HG03571 (cell line): ENCODE results near the gene SOX8.
"Not testable (repeated sequence)": the region's sequence is repeated elsewhere in the genome, so short reads cannot be mapped to it uniquely, and the experiment has no call there.

ENCODE experiments used
- ATAC-seq: cut with Tn5 transposase; IDR thresholded peaks from one replicate; pipeline ENCODE4 v1.9.1; 2021; ENCODE audit not compliant: unreplicated experiment

SOX8 gene

GRCh38 chr16:1021553-1022160 lies 40.1 kb downstream of the SOX8 start:
- ATAC-seq = no peak

GRCh38 chr16:1022466-1022865 lies 40.9 kb downstream of the SOX8 start:
- ATAC-seq = no peak

DNA sequence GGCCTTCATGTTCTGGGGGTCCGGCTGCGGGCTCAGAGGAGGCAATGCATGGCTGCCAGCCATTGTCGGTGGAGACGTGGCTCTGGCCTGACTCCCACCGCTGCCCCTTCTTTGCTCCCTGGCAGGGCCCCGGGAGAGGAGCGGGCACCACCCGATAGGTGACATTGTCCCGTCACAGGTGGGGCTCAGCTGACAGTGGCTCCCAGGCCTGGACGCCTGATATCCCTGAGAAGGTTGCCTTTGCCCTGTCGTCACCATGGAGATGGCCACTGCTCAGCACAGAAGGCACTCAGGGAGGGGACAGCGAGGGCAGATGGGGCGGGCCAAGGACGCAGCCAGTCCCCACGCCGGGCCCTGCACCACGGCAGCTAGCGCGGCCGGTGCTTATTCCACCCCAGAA lies 42.6 kb downstream of the SOX8 start:
- ATAC-seq = no peak

GRCh38 chr16:1025183-1025809 lies 43.7 kb downstream of the SOX8 start:
- not testable (repeated sequence) for ATAC-seq

DNA sequence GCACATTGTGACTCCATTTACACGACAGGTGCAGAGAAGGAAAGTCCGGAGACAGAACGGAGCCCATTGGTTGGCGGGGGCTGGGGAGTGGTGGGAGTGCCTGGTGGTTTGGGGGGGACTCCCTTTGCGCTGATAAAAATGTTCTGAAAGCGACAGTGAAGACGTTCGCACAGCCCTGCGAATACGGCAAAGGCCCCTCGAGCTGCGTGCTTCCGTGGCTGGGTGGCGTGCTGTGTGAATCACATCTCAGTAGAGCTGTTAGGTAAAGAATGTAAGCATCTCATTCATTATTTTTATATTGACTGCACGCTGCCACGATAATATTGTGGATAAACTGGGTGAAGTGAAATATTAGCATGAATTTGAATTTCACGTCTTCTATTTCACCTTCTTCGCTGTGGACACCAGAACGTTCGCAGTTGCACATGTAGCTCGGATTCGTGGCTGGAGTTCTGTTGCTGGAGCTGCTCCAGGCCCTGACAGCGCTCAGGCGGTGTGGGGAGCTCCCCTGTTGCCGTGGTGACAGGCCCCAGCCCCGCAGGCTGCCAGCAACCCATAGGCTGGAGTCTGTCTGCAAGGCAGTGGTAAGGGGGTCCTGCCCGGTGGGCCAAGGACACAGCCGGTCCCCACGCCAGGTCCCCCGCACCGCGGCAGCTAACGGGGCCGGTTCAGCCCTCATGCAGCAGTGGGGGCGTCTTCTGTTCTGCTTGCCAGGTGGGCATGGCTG lies 44.6 kb downstream of the SOX8 start:
- ATAC-seq = no peak

- ATAC-seq = no peak
These were observed 45.4 kb downstream of the SOX8 start for GRCh38 chr16:1026784-1027500.

GRCh38 chr16:1027501-1027815 lies 45.9 kb downstream of the SOX8 start:
- no peak for ATAC-seq

DNA sequence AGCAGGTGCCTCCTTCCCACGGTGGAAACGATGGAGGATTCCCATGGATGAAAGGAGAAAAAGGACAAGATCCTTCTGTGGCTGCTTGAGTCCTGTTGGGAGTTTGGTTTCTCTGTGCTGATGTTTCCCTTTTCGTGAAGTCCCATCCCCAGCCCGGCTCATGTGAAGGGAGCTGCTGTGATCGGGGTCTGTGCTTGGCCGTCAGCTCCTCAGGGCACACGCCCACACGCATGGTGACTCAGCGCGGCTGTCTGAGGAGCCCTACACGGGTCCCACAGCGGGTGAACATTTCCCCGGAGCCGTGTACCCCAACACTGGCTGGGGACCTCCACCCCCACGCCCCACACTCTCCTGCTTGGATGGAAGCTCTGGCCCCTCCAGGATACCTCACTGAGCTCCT lies 46.5 kb downstream of the SOX8 start:
- ATAC-seq = no peak

GRCh38 chr16:1028524-1029258 lies 47.1 kb downstream of the SOX8 start:
- no peak for ATAC-seq

GRCh38 chr16:1029259-1029545 lies 47.6 kb downstream of the SOX8 start:
- no peak for ATAC-seq

DNA sequence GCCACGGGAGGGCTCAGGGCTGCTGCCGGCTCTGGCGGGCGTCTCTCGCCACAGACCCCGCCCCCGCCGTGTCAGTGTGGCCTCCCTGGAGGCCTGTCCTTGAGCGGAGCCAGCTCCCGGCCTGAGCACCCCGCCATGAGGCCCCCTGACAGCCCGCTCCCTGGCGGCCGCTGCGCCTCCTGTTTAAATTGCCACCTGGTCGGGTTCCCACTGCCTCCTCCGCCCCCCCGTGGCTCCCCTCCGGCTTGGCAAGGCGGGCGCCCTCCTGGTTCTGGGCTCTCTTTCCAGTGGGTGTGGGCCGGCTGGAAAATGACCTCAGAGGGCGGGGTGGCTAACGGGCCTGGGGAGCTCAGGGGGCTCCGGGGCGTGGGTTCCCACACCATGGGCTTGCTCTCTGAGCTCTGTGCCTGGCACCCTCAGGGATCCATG lies 48.9 kb downstream of the SOX8 start:
- ATAC-seq = no peak

DNA sequence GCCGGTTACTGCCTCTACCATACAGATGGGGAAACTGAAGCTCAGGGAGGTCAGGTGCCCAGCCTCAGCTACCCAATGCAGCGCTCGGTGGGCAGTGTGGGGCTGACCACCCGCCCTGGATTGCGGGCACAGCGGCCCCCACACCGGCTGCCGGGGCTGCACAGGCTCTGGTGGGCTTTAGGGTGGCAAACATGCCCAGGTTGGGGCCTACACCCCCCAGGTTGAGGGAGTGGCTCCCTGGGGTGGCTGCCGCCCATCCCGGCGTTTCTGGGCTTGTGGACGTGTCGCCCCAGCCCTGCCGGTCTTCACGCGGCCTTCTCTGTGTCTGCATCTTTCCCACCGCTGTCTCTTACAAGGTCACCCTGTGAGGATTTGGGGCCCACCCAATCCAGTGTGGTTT lies 50.1 kb downstream of the SOX8 start:
- no peak for ATAC-seq

GRCh38 chr16:1032607-1033006 lies 51.0 kb downstream of the SOX8 start:
- ATAC-seq = no peak

- no peak for ATAC-seq
These were observed 51.6 kb downstream of the SOX8 start for GRCh38 chr16:1033128-1033679.

DNA sequence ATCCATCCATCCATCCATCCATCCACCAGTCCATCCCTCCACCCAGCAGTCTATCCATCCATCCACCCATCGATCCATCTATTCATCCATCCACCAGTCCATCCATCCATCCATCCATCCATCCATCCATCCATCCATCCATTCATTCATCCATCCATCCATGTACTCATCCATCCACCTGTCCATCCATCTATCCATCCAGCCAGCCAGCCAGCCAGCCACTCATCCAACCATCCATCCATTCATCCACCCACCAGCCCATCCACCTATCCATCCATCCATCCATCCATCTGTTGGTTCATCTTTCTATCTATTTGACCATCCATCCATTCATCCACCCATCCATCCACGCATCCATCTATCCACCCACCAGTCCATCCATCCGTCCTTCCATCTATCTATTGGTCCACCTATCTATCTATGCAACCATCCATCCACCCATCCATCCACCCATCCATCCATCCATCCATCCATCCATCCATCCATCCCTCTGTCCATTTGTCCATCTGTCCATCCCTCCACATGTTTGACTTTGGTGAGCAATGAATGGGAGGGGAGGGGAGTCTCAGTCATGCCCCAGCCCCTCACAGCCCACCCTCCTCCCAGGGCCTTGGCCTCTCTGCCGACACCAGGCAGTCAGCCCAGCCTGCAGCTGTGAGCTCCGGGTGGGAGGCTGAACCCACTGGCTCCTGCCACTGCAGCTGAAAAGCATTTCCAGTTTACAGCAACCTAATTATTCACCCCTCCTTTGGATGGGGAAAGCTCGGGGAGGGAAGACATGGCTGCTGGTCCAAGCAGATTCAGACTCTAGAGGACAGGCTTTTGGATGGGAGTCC lies 52.9 kb downstream of the SOX8 start:
- no peak for ATAC-seq

DNA sequence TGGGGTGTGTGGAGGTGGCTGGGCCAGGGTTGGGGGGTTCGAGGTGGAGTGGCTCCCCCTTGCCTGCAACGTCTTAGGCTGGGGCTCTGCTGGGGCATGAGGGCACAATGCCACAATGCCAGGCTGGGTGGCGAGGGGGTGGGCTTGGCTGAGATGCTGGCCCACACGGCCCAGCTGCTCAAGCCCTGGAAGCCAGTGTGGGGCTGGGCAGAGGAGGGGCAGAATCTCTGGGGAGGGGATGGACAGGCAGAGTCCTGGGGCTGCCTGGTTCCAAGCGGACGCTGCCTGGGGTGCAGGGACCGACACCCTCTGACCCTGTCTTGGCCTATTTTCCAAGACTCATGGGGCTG lies 53.5 kb downstream of the SOX8 start:
- no peak for ATAC-seq

- no peak for ATAC-seq
These were observed 54.6 kb downstream of the SOX8 start for GRCh38 chr16:1036166-1036565.
